ENCODE results near the gene SLC12A6. TPM values are rescaled to one million over a fixed set of nuclear protein-coding genes. Genes with fewer than 3 reads are reported as not detected.
A peak's percentile ranks its signal among the peaks of the same experiment; 100 is the strongest.

SLC12A6 gene
- total RNA-seq, 6 experiments from 2014 or later = 5.6 to 10.9 (median 7.5) TPM

GRCh38 chr15:34366271-34367065 lies 28.9 kb upstream of the SLC12A6 start:
- H3K9me3 ChIP-seq = no peaks in the 10 kb centered on the region
- H3K27me3 ChIP-seq = no peaks in the 10 kb centered on the region
- H3K4me1 ChIP-seq = peaks cover 0 to 6% (median 0%) of the 10 kb centered on the region in 4 donors
- no peak overlapping the region for H3K27ac ChIP-seq
- H3K4me3 ChIP-seq = peak overlapping the region; percentile 78 to 95 (median 79)
- H3K36me3 ChIP-seq = no peaks in the 10 kb centered on the region
- peak; percentile 8 to 49 (median 21) for ATAC-seq
- intact Hi-C loops (cut with DNase I) = loop anchor here in 1 of 2 donors (10.0 kb wide), 1 partner anchor 122 kb away; no protein-coding TSS in a partner anchor
- peak; percentile 55 to 73 (median 64) for DNase-seq
- WGBS (ENCODE audit: insufficient coverage, low coverage, low lambda C conversion rate, missing lambda C conversion rate) = under 1% methylated on average over 23 of the region's 37 CpGs
- TF ChIP-seq POLR2A (IDR thresholded peaks at IDR 0.05) (no peak), CTCF (IDR thresholded peaks at IDR 0.05) (no peak)

DNA sequence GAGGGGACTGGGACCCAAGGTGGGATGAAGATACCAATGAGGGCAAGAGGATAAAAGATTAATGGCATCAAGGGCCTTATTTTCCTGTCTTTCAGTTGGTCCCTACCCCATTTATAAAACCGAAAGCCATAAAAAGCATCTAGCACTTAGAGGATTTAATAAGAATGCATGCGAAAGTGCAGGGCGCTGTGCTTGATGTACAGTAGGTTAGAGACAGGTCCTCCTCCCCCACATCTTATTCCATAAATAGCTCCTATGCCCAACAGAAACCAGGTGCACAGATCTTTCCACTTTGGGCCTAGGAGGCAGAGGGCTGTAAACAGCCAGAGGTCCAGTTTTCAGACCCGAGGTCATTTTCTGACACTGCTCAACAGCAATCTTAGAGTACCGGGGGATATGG lies 28.3 kb upstream of the SLC12A6 start:
- WGBS (ENCODE audit: insufficient coverage, low coverage, low lambda C conversion rate, missing lambda C conversion rate) = 49% methylated on average over 4 of the region's 5 CpGs
- TF ChIP-seq POLR2A (IDR thresholded peaks at IDR 0.05) (no peak), CTCF (IDR thresholded peaks at IDR 0.05) (no peak)

GRCh38 chr15:34365091-34365825 lies 27.7 kb upstream of the SLC12A6 start:
- ATAC-seq = no peak
- Histone ChIP-seq H3K9me3 (no peaks in the 10 kb centered on the region), H3K4me3 (no peak overlapping the region), H3K4me1 (peaks cover 0 to 6% (median 0%) of the 10 kb centered on the region in 4 donors), H3K27ac (no peak overlapping the region), H3K27me3 (no peaks in the 10 kb centered on the region), H3K36me3 (no peaks in the 10 kb centered on the region)
- WGBS (ENCODE audit: insufficient coverage, low coverage, low lambda C conversion rate, missing lambda C conversion rate) = 70% methylated on average over 8 of the region's 16 CpGs
- no peak for DNase-seq
- intact Hi-C loops (cut with DNase I) = loop anchor here in 1 of 2 donors (10.0 kb wide), 1 partner anchor 120 kb away; no protein-coding TSS in a partner anchor
- TF ChIP-seq CTCF (IDR thresholded peaks at IDR 0.05) (no peak), POLR2A (IDR thresholded peaks at IDR 0.05) (no peak)

More for the DNA sequence above, 28.3 kb upstream of the SLC12A6 start:
- H3K27me3 ChIP-seq = no peaks in the 10 kb centered on the region
- H3K27ac ChIP-seq = no peak overlapping the region
- no peaks in the 10 kb centered on the region for H3K36me3 ChIP-seq
- DNase-seq (no peak), ATAC-seq (no peak)
- intact Hi-C loops (cut with DNase I) = loop anchor here in 1 of 2 donors (10.0 kb wide), 1 partner anchor 121 kb away; no protein-coding TSS in a partner anchor
- H3K4me1 ChIP-seq = peaks cover 0 to 6% (median 0%) of the 10 kb centered on the region in 4 donors
- no peaks in the 10 kb centered on the region for H3K9me3 ChIP-seq
- peak overlapping the region; percentile 78 to 95 (median 79) for H3K4me3 ChIP-seq

DNA sequence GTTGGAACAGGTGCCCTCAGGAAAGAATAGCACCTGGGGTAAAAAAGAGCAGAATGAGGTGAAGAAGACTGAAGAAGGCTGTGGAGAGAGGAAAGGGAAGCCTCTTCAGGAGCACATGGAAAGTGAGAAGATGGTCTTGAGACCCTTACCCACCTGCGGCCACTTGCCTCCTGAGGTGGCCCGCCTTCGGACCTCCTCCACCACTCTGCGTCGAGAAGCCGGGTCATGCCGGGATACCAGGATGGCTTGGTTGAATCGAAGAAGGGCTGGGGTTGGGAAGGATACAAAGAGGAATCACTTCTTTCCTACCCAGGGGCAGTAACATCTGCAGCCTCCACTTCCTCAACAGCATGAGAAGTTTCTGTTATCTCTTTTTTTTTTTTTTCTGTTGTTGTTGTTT lies 26.5 kb upstream of the SLC12A6 start:
- intact Hi-C loops (cut with DNase I) = loop anchor here in 1 of 2 donors (10.0 kb wide), 1 partner anchor 119 kb away; no protein-coding TSS in a partner anchor
- DNase-seq = no peak
- H3K27ac ChIP-seq = no peak overlapping the region
- peaks cover 0 to 6% (median 0%) of the 10 kb centered on the region in 4 donors for H3K4me1 ChIP-seq
- TF ChIP-seq CTCF (IDR thresholded peaks at IDR 0.05) (no peak), POLR2A (IDR thresholded peaks at IDR 0.05) (no peak)
- ATAC-seq = no peak
- WGBS (ENCODE audit: insufficient coverage, low coverage, low lambda C conversion rate, missing lambda C conversion rate) = 100% methylated on average over 3 of the region's 8 CpGs
- no peaks in the 10 kb centered on the region for H3K27me3 ChIP-seq
- no peaks in the 10 kb centered on the region for H3K36me3 ChIP-seq
- no peak overlapping the region for H3K4me3 ChIP-seq
- H3K9me3 ChIP-seq = no peaks in the 10 kb centered on the region

All from right lobe of liver (tissue), 6 donors.